Activated CD8-positive, alpha-beta T cell treated with anti-CD3 and anti-CD28 coated beads for 36 hours (primary cell): Measurements from ENCODE around the gene CLCN2. TPM values are rescaled to one million over a fixed set of nuclear protein-coding genes. Genes with fewer than 3 reads are reported as not detected.
A peak's percentile ranks its signal among the peaks of the same experiment; 100 is the strongest.
"Not testable (repeated sequence)": the region's sequence is repeated elsewhere in the genome, so short reads cannot be mapped to it uniquely, and the experiment has no call there.

Source experiments
- ATAC-seq: fragments of 200-7000 bp; cut with Tn5 transposase; one replicate; pipeline ENCODE4 v1.10.0; 2021; ENCODE audit warnings: mild to moderate bottlenecking, moderate library complexity
- CTCF ChIA-PET: fragments of 350-600 bp; sonication (Branson Sonifier 250); formaldehyde crosslinking; loops from one replicate; lab custom pipeline; 2021; ENCODE audit warnings: antibody characterized with exemption; lab: Charles Lee
- POLR2A ChIA-PET: fragments of 350-600 bp; sonication (Branson Sonifier 250); formaldehyde crosslinking; loops from one replicate; lab custom pipeline; 2021; ENCODE audit warnings: antibody characterized with exemption; lab: Charles Lee
- DNase-seq: peaks from one replicate; pipeline ENCODE4 v3.0.0-alpha.2; 2020
- H3K27ac Mint-ChIP-seq: one replicate; pipeline ENCODE4 v1.8.0; 2021; ENCODE audit warnings: mild to moderate bottlenecking, mixed read lengths
- H3K27me3 Mint-ChIP-seq: one replicate; pipeline ENCODE4 v1.8.0; 2021; ENCODE audit warnings: mixed read lengths
- H3K36me3 Mint-ChIP-seq: one replicate; pipeline ENCODE4 v1.8.0; 2021; ENCODE audit warnings: low read depth, mixed read lengths
- H3K4me1 Mint-ChIP-seq: one replicate; pipeline ENCODE4 v1.8.0; 2021; ENCODE audit warnings: low read depth, mixed read lengths
- H3K4me3 Mint-ChIP-seq: one replicate; pipeline ENCODE4 v1.8.0; 2021; ENCODE audit warnings: mild to moderate bottlenecking, moderate library complexity, mixed read lengths
- H3K9me3 Mint-ChIP-seq: one replicate; pipeline ENCODE4 v1.8.0; 2021; ENCODE audit warnings: mixed read lengths
- intact Hi-C: fragments of 100-400 bp; cut with micrococcal nuclease; formaldehyde crosslinking; loops from one replicate; pipeline ENCODE4 v1.10.0; 2022
- total RNA-seq, 2 experiments: library from RNA; stranded (reverse); gene quantifications; one replicate each; pipeline ENCODE4 v1.2.3, GENCODE V29; 2021
- TF ChIP-seq, protein P1 (sequence below): fragments of 200-600 bp; IDR thresholded peaks from one replicate; pipeline ENCODE4 v1.8.0; 2022; ENCODE audit warnings: antibody characterized with exemption, mild to moderate bottlenecking

The CLCN2 gene
- total RNA-seq, 2 experiments from 2014 or later = 4.0 to 4.2 TPM

DNA sequence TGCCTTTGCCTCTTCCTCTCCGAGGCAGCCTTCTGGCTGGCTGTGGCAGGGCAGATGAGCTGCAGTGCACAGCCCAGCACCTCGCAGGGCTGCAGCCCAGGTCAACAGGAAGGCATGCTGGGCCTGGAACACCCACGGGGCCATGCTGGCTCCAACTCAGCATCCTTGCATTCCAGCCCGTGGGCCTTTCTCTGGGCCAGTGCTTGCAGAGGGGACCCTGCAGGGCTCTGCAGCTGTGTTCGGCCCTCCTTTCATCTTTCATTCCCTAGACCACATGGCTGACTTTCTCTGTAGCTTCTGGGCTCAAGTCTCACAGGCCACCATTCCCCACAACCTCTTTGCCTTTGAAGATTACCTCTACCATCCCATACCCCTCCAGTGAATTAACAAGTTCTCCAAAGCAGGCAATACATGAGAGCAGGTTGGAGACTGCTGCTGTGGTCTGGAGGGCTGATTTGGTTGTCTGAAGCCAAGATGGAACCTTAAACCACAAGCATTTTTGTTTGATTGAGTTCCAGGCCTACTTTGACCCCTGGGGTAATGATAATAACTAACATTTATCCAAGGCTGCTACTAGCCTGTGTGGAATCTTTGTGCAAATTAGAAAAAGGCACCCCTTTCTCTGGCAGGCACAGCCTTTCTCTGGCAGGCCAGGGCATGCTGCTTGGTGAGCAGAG is 18.1 kb downstream of the CLCN2 start:
- no peaks in the 10 kb centered on the region for H3K9me3 Mint-ChIP-seq
- H3K36me3 Mint-ChIP-seq = no peaks in the 10 kb centered on the region
- intact Hi-C loops = no loop called here
- TF ChIP-seq, protein P1, sequence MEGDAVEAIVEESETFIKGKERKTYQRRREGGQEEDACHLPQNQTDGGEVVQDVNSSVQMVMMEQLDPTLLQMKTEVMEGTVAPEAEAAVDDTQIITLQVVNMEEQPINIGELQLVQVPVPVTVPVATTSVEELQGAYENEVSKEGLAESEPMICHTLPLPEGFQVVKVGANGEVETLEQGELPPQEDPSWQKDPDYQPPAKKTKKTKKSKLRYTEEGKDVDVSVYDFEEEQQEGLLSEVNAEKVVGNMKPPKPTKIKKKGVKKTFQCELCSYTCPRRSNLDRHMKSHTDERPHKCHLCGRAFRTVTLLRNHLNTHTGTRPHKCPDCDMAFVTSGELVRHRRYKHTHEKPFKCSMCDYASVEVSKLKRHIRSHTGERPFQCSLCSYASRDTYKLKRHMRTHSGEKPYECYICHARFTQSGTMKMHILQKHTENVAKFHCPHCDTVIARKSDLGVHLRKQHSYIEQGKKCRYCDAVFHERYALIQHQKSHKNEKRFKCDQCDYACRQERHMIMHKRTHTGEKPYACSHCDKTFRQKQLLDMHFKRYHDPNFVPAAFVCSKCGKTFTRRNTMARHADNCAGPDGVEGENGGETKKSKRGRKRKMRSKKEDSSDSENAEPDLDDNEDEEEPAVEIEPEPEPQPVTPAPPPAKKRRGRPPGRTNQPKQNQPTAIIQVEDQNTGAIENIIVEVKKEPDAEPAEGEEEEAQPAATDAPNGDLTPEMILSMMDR = no peak
- ChIA-PET POLR2A (interaction anchor here (1.1 kb wide), 1 partner anchor 27 kb away, joined by 3 read pairs; no protein-coding TSS in a partner anchor), CTCF (interaction anchor here (2.4 kb wide), 1 partner anchor 11 kb away, joined by 9 read pairs; no protein-coding TSS in a partner anchor)
- H3K27me3 Mint-ChIP-seq = no peaks in the 10 kb centered on the region
- H3K4me1 Mint-ChIP-seq = peaks cover 4% of the 10 kb centered on the region
- H3K27ac Mint-ChIP-seq = no peak overlapping the region
- no peak overlapping the region for H3K4me3 Mint-ChIP-seq
- DNase-seq = no peak
- no peak for ATAC-seq

DNA sequence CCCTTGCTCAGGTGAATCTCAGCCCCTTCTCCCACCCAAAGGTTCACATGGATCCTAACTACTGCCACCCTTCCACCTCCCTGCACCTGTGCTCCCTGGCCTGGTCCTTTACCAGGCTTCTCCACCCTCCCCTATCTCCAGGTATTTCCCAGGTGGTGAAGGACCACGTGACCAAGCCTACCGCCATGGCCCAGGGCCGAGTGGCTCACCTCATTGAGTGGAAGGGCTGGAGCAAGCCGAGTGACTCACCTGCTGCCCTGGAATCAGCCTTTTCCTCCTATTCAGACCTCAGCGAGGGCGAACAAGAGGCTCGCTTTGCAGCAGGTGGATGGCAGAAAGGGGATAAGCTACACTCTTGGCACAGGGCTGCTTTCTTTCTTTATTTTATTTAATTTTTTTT is 19.5 kb downstream of the CLCN2 start:
- H3K27me3 Mint-ChIP-seq = no peaks in the 10 kb centered on the region
- POLR2A ChIA-PET = interaction anchor here (0.6 kb wide), 1 partner anchor 39 kb away, joined by 3 read pairs; no protein-coding TSS in a partner anchor
- H3K4me3 Mint-ChIP-seq = no peak overlapping the region
- CTCF ChIA-PET = interaction anchor here (2.4 kb wide), 1 partner anchor 13 kb away, joined by 9 read pairs; no protein-coding TSS in a partner anchor
- no peaks in the 10 kb centered on the region for H3K36me3 Mint-ChIP-seq
- no peak overlapping the region for H3K27ac Mint-ChIP-seq
- TF ChIP-seq, protein P1 = no peak
- no peak for ATAC-seq
- peaks cover 14% of the 10 kb centered on the region for H3K4me1 Mint-ChIP-seq
- H3K9me3 Mint-ChIP-seq = no peaks in the 10 kb centered on the region
- DNase-seq = no peak
- intact Hi-C loops = no loop called here

DNA sequence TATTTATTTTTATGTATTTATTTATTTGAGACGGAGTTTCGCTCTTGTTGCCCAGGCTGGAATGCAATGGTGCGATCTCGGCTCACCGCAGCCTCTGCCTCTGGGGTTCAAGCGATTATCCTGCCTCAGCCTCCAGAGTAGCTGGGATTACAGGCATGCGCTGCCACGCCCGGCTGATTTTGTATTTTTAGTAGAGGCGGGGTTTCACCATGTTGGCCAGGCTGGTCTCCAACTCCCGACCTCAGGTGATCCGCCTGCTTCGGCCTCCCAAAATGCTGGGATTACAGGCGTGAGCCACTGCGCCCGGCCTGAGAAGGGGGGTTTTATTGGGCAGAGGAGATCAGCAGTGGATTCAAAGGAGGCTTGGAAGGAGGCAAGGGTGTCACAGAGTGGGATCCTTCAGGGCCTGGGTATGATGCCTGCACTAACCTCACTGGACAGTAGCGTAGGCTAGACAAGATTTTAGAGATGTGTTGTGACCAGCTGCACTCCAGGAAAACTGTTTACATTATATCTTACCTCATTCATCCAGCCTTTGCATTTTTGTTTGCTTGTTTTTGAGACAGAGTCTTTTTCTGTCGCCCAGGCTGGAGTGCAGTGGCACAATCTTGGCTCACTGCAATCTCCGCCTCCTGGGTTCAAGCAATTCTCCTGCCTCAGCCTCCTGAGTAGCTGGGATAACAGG is 21.8 kb downstream of the CLCN2 start:
- H3K36me3 Mint-ChIP-seq, DNase-seq, H3K9me3 Mint-ChIP-seq, H3K27me3 Mint-ChIP-seq, intact Hi-C loops, ATAC-seq, H3K4me3 Mint-ChIP-seq, H3K27ac Mint-ChIP-seq: not testable (repeated sequence)
- H3K4me1 Mint-ChIP-seq = peaks cover 29% of the 10 kb centered on the region
- ChIA-PET POLR2A (interaction anchor here (1.5 to 3.8 kb wide), 3 partner anchors 14 to 24 kb away, joined by 3 to 22 read pairs (median 8); partner anchors contain the start of gene EIF4G1), CTCF (interaction anchor here (1.9 kb wide), 1 partner anchor 32 kb away, joined by 5 read pairs; no protein-coding TSS in a partner anchor)

DNA sequence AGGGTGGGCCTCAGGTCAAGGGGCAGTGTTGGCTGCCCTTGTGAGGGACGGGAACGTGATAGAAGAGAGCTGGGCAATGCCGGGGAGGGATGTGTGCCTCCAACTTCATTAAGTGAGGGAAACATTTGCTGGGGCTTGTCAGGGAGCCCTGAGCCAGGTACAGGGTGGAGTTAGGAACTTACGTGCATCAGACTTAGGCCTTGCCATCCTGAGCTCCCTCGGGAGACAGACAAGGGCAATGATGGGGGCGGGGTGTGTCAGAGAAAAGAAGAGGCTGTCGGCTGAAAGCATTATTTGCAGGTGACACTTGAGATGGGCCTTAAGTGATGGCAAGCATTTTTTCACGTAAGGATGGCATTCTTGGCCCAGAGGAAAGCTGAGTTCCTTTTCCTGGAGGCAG is 22.4 kb downstream of the CLCN2 start:
- intact Hi-C loops = no loop called here
- no peak overlapping the region for H3K27ac Mint-ChIP-seq
- no peaks in the 10 kb centered on the region for H3K27me3 Mint-ChIP-seq
- no peak for DNase-seq
- H3K36me3 Mint-ChIP-seq = peaks cover 12% of the 10 kb centered on the region
- TF ChIP-seq, protein P1 = no peak
- peaks cover 35% of the 10 kb centered on the region for H3K4me1 Mint-ChIP-seq
- H3K9me3 Mint-ChIP-seq = no peaks in the 10 kb centered on the region
- no peak for ATAC-seq
- POLR2A ChIA-PET = interaction anchor here (0.7 to 3.8 kb wide), 5 partner anchors 12 to 23 kb away, joined by 3 to 22 read pairs (median 8); partner anchors contain the start of gene EIF4G1
- H3K4me3 Mint-ChIP-seq = no peak overlapping the region
- CTCF ChIA-PET = interaction anchor here (1.0 to 2.8 kb wide), 3 partner anchors 13 to 33 kb away, joined by 3 to 25 read pairs (median 3); no protein-coding TSS in a partner anchor

DNA sequence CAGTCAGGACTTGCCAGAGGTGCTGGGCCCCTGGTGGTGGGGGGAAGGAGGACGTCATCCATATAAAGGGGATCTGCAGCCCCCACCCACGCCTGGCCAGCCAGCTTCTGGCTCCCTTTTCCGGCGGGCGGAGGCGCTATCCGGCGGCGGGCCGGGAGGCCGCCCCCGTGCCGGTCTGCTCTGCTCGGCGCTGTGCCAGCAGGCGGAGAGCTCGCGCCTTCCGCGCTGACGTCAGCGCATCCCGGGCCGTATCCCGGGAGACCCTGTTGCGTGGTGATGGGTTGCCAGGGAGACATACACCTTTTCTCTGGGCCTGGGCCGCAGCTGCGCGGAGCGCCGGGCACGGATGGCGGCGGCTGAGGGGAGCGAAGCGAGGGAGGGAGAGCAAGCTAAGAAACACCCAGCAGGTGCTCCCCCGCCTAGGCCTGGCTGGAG is 22.9 kb downstream of the CLCN2 start:
- Mint-ChIP-seq H3K9me3 (no peaks in the 10 kb centered on the region), H3K4me1 (peaks cover 40% of the 10 kb centered on the region), H3K27me3 (no peaks in the 10 kb centered on the region), H3K36me3 (peaks cover 17% of the 10 kb centered on the region), H3K4me3 (no peak overlapping the region), H3K27ac (no peak overlapping the region)
- TF ChIP-seq, protein P1 = no peak
- DNase-seq (peak; percentile 41), ATAC-seq (no peak)
- intact Hi-C loops = no loop called here
- ChIA-PET CTCF (interaction anchor here (1.0 to 2.8 kb wide), 3 partner anchors 13 to 33 kb away, joined by 3 to 25 read pairs (median 3); no protein-coding TSS in a partner anchor), POLR2A (interaction anchor here (0.7 to 3.8 kb wide), 6 partner anchors 12 to 24 kb away, joined by 3 to 22 read pairs (median 6); partner anchors contain the start of gene EIF4G1)
